Activated CD4-positive, alpha-beta T cell treated with anti-CD3 and anti-CD28 coated beads, Interleukin-2, Interleukin-6, amounts not matched to agents 100 ng/mL and 50 ng/mL, durations not matched to agents 16 hours and 8 hours (primary cell): ENCODE measurements around the gene TSSC4.

Experiments used
- DNase-seq: peaks from one replicate; pipeline ENCODE4 v3.0.0-alpha.2; 2020

The TSSC4 gene

DNA sequence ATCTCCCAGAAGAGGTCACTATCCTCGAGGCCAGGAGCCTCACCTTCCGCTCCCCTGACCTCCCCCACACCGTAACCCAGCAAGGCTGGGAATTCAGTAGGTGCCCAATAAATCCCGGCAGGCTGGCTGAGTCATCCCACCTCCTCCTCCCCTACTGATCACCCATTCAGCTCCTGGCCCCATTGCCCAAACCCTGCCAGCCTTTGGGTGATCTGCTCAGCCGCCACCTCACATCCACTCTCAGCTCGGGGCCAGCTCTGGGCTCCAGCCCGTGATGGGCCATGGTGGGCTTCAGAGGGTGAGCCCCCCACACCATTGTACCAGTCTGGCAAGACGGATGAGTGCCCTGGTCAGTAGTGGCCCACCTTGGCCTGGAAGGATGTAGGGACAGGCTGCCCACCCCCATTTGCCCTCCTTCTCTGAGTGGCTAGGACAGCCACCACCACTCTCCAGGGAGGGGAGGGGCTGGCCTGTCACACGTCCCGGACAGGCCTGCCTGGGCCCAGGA lies 35.5 kb downstream of the TSSC4 start:
- DNase-seq = no peak

DNA sequence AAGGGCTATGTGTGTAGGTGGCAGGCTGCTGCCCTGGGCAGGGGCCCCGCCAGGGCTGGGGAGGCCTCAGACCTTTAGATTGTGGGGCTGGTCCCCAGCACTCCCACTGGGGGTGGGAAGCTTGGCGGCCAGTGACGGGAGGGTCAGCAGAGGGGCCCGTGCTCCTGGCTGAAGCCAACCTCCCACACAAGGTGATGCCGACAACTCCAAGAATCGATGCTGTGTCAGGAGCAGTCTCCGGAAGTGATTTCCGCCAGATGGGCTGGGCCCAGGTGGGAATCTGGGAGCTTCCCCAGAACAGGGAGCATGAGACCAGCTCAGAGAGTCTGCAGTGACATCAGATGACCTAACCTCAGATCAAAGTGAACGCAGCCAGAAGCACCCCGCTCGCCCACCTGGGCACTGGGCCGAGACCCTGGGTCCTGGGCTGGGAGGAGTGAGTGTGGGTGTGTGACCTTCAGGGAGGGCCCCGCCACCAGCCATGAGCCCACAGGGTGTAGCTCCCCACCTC lies 36.0 kb downstream of the TSSC4 start:
- no peak for DNase-seq

DNA sequence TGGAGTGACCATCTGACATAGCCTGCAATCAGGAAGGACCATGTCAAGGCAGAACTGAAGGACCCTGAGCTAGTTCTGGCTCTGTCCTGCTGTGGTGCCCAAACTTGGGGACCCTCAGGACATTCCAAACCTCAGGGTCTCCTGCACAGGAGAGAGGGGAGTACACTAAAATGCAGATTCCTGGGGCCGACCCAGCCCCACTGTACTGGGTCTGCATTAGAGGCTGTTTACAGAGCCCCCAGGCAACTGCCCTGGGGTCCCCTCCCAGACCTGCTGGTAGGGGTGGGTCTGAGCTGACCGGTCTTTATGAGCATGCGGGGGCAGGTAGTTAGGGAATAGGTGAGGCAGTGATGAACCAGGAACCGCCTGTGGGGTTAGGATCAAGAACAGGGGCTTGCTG lies 37.0 kb downstream of the TSSC4 start:
- no peak for DNase-seq

DNA sequence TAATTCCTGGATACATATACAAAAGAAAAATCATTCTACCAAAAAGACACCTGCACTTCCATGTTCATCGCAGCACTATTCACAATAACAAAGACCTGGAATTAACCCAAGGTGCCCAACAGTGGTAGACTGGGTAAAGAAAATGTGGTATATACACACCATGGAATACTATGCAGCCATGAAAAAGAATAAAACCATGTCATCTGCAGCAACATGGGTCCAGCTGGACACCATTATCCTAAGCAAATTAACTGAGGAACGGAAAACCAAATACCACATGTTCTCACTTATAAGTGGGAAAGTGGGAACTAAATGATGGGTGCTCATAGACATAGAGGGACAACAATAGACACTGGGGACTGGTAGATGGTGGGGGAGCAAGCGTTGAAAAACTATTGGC lies 39.3 kb downstream of the TSSC4 start:
- DNase-seq = no peak

DNA sequence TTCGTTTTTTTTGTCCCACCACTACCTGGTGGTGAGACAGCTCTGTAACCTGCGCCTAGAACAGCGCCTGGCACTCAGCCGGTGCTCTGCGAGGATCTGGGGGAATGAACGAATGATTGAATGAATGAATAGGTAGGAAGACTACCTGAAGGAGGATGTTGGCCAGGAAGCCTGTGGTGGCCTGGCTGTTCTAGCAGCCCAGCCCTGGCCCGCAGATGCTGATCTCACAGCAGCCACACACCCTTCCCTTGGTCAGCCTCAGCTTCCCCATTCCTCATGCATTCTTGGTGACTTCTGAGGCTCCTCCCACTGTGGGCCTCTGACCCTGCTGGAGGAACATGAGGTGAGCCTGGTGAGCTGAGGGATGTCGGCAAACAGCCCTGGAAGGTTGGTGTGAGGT lies 40.1 kb downstream of the TSSC4 start:
- DNase-seq = no peak

DNA sequence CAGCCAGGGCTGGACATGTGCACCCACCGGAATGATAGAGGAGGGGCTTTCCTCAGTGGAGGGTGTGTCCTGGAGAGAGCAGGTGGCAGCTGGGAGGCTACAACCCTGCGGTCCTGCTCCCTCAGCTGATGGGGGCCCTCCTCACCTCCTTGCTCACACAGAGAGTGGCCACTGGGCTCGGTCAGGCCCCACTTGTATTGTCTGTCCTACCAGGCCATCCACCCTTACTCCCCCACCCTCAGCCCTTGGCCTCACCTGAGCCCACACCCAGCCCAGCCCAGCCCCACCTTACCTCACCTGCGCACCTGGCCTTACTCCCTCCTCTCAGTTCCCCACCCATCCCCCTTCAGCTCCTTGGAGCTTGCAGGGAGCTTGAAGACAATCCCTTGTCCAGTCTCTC lies 40.6 kb downstream of the TSSC4 start:
- DNase-seq = no peak

DNA sequence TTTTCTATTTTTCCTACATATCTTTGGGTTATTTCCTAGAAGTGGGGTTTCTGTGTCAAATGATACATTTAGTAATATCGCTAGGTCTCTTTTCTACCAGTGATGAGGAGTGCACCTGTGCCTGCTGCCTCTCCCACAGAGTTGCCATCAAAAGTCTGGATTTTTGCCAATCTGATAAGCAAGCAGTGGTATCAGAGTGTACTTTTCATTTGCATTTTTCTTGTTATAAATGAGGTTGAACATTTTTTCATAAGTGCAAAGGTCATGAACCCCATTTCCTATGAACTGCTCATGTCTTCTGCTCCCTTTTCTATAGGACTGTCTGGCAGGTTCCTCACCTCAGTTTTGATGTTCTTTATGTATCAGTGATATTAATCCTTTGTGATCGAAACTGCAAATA lies 42.0 kb downstream of the TSSC4 start:
- no peak for DNase-seq

DNA sequence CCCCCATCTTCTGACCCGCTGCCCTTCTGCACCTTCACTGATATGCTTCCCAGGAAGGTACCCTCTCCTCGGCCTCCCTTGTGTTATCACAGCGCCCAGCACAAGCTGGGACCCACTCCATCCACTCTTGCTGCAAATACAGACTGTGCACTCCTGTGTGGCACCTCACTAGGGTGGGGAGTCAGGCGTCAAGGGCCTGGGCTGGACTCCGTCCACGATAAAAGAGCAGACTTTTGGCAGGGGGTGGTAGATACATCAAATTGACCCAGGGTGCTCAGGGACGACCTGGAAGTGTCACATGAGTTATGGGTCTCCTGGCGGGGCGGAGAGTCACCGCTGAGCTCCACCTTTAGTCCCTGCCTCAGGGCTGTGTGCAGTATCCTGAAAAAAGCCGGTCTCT lies 42.9 kb downstream of the TSSC4 start:
- DNase-seq = no peak

DNA sequence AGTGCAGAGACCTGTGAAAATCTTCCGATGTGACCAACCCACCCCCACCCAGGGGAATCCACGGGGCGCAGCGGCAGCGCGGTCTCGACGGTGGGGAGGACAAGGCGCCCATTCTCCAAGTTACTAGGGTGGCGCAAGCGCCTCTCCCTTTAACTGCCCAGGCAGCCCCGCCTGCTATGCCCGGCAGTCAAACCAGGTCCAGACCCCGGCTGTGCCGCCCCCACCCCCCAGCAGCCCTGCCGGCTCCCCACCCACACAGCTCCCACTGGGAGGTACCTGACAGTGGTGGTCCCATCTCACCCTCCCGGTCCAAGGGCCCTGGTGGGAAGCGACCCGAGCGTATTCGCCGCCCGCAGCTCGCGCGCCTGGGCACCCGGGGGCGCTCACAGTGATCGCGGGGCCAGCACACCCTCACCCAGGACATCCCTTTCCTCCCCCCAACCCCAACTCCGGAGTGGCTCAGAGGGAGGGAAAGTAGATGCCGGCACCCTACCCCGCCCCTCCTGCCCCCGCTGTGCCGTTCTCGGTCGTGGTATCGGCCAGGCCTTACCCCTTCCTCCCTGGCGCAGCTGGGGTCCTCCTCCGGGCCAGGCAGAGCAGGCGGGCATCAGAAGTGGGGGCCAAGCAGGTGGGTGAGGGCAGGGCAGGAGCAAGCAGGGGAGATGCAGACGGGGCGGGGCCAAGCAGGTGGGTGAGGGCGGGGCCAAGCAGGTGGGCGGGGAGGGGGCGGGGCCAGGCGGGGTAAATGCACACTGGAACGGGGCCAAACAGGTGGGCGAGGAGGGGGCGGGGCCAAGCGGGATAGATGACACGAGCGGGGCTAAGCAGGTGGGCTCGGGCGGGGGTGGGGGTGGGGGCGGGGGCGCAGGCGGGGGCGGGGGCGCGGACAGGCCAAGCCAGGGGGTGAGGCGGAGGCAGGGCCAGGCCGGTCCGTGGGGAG lies 43.6 kb downstream of the TSSC4 start, which contains the start of gene TRPM5:
Gene TRPM5, minus strand, starts transcription at position 634 of the 940 bp plus-strand sequence. CDS start 21,478 bp downstream, outside the sequence.
- DNase-seq = peak; percentile 51

DNA sequence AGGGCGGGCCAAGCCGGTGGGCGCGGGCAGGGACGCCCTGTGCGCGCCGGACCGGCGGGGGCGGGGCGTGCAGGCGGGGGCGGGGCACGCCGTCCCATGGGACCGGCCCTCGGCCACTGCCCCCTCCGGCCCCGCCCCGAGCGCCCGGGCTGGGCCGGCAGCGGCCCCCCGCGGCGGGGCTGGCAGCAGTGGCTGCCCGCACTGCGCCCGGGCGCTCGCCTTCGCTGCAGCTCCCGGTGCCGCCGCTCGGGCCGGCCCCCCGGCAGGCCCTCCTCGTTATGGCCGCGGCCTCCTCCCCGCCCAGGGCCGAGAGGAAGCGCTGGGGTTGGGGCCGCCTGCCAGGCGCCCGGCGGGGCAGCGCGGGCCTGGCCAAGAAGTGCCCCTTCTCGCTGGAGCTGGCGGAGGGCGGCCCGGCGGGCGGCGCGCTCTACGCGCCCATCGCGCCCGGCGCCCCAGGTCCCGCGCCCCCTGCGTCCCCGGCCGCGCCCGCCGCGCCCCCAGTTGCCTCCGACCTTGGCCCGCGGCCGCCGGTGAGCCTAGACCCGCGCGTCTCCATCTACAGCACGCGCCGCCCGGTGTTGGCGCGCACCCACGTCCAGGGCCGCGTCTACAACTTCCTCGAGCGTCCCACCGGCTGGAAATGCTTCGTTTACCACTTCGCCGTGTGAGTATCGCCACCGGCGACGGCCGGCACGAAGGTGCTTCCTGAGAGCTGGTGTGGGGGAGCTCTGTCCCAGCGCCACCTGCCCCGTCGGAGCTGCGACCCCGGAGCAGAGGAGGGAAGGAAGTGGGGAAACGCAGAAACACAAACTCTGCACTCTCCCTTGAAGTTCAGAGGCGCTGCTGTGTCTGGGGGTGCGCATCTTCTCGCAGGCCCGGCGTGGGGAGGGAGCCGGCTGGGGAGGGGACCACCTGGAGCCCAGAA lies 44.5 kb downstream of the TSSC4 start, which contains the start of gene KCNQ1:
Gene KCNQ1, plus strand, starts transcription at position 188 of the 925 bp plus-strand sequence. Its CDS starts 91 bp downstream, at position 279.
- DNase-seq = peak; percentile 52

DNA sequence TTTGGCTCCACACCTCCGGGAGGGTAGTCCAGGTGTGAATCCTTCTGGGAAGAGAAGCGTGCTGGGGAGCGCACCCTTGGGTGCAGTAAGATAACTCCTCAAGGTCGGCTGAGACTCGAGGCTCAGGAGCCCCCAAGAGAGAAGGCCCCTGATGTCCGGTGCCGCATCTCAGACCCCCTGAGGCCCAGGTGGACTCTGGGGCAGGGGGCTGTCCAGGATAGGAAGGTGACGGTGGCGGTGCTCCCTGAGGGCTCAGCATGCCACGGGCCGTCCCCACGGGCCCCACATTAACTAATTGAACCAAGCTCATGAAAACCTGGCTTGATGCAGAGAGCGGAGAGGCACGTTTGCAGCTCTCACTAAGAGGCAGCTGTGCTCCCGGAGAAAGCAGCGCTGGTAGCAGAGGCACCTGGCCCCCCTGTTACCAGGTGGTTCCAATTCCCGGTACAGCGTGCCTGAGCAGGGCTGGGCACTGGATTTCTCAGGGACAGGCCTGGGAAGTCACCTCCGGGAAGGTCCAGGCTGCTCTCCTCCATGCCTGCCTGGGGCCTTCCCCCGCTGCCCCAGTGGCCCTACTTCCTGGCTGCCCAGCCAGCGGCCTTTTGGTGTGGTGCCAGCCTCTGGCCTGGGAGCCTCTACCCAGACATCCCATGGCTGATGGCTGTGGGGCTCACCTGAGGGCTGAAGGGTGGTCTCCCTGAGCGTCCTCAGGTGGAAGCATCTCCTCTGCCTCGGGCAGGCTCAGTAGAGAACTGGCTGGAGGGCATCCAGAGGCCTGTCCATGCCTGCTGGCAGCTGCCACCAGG lies 45.4 kb downstream of the TSSC4 start:
- no peak for DNase-seq

DNA sequence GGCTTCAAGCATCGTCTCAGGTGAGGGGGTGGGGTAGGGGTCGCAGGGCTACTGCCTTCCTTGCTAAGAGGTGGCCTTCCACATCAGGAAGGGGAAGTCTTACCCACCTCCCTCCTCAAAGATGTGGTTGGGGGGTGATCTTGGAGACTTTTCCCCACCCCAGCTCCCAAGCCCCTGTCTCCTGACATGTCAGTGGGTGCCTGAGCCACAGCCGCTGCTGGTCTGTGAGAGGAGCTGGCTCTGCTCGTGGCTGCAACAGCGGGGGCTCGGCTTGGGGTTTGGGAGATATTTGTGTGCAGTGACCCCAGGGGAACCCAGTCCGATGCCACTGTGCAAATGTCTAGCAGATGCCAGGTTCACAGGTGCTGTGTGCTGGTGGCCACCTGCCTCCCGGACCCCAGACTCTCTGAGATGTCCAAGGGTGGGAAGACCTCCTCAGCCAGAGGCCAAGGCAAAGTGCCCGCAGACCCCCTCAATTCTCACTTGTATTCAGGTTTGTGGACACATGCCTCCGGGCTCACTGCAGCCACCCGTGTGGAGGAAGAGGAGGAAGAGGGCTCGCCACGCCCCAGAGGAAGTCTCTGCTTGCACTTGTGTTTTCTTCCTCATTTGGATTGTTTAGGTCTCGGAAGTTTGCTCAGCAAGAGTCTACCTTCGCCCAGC lies 46.2 kb downstream of the TSSC4 start:
- DNase-seq = peak; percentile 11

DNA sequence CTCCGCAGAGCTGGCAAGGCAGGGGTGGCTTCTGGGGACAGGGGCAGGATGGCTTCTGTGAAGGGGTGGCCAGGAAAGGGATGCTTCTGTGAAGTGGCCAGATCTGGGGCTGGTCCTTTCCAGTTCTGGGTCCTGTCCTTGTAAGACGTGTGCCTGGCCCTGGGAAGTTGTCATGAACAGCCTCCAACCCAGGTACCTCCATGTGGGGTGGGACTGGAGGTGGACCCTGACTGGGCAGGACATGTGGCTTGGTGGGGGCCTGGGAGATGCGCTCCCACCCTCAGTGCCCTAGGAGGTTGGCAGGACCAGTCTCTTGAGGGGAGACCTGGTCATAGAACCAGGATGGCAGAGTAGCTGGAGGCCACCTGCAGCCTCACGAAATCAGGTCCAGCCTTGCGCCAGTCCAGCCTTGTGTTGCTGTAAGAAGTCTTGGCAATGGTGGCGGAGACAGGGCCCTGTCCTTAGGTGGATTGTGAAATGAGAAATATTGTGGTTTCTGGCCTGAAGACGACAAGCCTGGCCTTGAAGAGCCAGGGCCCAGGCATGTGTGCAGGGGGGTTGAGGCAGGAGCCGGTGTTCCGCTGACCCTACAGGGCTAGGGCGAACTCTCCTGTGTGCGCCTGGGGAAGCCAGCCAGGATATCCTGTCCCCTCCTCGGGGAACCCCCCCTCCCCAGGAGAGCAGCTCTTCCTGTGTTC lies 46.9 kb downstream of the TSSC4 start:
- DNase-seq = no peak

DNA sequence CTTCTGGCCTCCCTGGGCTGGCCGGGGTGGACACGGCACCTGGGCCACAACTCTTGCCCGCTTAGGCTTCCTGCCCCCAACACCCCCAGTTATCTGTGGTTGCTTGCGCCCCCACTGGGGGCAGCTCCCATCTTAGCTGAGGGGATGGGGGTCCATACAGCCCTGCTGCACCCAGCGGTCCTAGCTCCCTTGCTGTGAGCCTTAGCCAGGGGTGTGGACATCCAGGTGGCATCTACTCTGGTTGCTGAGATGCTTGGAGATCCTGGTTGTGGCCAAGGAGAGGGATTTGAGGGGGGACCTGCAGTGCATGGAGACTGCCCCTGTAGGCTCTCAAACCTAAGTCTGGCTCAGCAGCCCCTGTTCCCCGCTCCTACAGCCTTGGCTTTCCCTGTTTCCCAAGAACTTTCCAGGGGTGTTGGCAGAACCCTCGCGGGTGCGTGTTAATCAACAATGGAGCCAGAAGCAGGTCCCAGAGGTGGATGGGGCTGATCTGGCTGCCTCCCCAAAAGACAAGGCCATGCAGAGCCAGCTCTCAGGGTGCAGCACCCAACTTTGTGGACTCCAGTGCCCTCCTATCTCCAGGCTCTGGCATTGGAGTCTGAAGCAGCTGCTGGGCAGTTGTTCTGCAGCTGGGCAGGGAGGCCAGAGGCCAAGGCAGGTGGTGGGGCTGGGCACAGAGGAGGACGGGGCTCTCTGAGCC lies 47.6 kb downstream of the TSSC4 start:
- no peak for DNase-seq

DNA sequence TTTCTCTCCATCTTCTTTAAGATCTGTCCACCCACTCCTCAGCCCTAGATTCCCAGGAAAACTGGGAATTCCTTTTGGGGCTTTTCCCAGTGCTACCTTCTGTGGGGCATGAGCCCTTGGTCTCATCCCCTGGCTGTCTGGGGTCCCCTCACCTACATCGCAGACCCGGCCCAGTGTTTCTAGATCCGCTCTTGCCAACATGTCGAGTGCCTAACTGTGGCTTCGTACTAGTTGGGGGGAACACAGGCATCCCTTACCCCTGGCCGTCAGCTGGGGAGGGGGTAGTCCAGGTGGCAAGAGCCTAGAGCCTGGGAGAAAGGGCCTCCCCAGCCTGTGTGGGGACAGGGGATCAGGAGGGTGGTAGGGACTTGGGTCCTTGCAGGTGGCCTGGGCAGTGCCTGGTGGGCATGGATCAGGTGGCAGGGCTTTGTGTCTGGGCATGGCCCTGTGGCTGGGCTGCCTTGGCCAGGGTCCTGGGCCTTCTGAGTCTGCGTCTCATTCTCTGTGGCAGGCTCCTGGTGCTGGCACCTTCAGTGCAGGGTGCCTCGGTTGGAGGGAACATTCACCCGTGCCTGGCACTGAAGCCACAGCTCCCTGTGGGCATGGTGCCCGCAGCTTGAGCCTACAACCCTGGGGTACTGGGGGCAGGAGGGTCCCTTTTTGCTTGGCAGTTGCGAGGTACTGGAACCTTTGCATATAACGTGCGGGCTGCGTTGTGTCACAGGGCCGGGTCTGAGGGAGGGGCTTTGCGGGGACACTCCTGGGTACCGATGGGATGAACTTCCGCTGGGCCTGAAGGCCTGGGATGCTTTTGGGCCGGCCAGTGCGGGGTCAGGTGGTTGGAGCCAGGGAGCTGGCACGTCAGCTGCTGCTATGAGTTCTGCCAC lies 48.4 kb downstream of the TSSC4 start:
- DNase-seq = no peak

DNA sequence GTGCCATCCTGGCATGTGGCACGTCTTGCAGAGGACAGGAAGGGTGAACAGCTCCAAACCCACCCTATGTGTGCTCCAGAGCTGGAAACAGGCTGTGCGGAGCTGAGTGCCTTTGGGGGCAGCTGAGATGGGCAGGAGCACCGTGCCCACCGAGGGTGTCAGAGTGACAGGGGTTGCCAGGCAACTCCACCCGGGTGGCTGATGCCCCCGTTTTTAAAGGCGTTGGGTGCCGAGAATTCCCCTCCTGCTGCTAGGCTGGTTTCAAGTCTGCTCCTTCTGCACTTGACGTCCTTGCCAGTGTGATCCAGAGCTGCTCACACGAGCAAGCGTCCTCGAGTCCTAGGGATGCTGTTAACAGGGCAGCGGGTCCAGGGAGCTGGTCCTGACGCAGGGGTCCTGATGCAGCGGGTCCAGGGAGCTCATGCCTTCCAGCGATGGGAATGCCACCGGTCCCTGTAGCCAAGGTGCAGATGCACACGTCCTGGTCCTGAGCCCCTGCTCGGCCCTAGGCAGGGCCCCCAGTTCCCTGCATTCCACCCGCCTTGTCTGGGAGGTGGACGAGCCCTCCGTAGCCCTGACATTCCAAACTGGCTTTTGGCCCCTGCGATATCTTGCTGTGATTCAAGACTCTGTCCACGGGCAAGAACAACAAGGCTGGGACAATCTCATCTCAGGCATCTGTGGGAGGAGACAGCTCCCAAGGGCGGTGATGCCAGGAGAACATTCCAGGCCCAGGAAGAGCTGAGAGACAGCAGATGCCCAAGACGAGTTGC lies 49.2 kb downstream of the TSSC4 start:
- DNase-seq = no peak

DNA sequence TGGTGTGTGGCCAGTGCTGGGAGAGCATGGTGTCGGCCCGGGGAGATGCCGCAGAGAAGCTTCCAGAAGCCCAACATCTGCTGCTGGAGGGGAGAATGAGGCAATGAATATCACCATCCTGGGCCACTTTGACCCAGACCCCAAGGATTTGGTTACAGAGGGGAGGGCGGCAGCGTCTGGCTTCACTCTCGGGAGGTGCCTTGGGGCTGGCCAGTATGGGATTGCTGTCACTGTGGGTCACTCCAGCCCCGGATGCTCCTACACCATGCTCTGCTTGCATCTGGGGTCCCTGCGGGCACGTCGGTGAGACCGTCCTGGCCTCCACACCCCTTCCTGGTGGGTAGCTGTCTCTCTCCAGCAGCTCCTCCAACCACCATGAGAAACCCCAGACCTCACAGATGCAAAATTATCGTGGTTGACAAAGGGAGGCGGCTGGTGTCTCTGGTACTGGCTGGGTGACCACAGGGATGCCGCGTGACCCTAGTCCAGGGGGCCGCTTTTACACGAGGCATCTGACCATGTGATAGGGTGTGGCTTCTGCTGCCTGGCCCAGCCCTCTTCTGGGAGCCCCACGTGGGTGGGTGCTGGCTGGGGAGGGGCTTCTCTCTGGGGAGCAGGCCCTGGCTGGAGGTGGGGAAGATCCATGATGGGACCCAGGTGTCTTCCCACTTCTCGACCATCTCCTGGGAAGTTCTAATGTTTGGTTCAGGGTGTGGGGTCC lies 49.9 kb downstream of the TSSC4 start:
- DNase-seq = no peak

DNA sequence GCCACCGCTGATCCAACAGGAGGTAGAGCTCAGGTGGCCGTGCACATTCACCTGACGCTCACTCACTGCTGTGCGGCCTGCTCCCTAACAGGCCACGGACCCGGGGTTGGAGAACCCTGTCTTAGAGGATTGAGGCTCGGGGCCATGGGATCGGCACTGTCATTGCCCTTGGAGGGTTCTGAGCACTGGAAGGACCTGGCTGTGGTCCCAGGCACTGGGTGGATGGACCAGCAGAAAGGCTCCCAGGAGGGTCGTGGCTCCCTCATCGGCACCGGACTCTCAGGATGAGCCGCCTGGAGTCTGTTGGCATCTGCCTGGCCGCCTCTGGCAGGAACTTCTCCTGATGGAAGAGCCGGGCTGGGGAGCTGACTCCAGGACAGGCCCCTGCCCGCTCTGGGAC lies 50.8 kb downstream of the TSSC4 start:
- no peak for DNase-seq
